CD14-positive monocyte (primary cell): ENCODE data around the gene POLG2. TPM values are rescaled to one million over a fixed set of nuclear protein-coding genes. Genes with fewer than 3 reads are reported as not detected.

ENCODE experiments used
- DNase-seq, 3 donors: peaks; one replicate each; pipeline ENCODE4 v3.0.0-alpha.2; 2011 to 2022
- H2AFZ ChIP-seq: 2 replicates; pipeline ENCODE4 v1.6.0; 2012; ENCODE audit warnings: mild to moderate bottlenecking, low read depth, low read length, inconsistent platforms; ENCODE audit not compliant: insufficient read depth, poor library complexity, severe bottlenecking
- H3K27ac ChIP-seq, 2 donors: 1 replicate in 1 of 2; 2 replicates in 1 of 2; pipeline ENCODE4 v1.5.1; 2012 to 2013; ENCODE audit warnings: low read length in 2 of 2, control low read depth in 1 of 2, inconsistent platforms in 1 of 2, low read depth in 1 of 2, mild to moderate bottlenecking in 1 of 2
- H3K27me3 ChIP-seq, 2 donors: one replicate each; pipeline versions ENCODE4 v1.6.0 to v1.6.1; 2011 to 2013; ENCODE audit warnings: low read length in 2 of 2; ENCODE audit not compliant: control insufficient read depth in 2 of 2, insufficient read depth in 2 of 2
- H3K36me3 ChIP-seq, 2 donors: replicated peaks in 1 of 2; 1 replicate in 1 of 2; 2 replicates in 1 of 2; pipeline versions ENCODE4 v1.5.1 to v1.6.1; 2012 to 2013; ENCODE audit warnings: low read length in 2 of 2, control low read depth in 1 of 2, inconsistent platforms in 1 of 2, mild to moderate bottlenecking in 1 of 2; ENCODE audit not compliant: insufficient read depth in 2 of 2, control insufficient read depth in 1 of 2
- H3K4me1 ChIP-seq, 2 donors: 1 replicate in 1 of 2; 2 replicates in 1 of 2; pipeline versions ENCODE4 v1.5.1 to v1.6.1; 2012 to 2013; ENCODE audit warnings: low read length in 2 of 2, control low read depth in 1 of 2, inconsistent platforms in 1 of 2, mild to moderate bottlenecking in 1 of 2, moderate library complexity in 1 of 2; ENCODE audit not compliant: insufficient read depth in 2 of 2, control insufficient read depth in 1 of 2
- H3K4me2 ChIP-seq: replicated peaks from 2 replicates; pipeline ENCODE3; 2012; ENCODE audit warnings: low read length, moderate library complexity, mild to moderate bottlenecking; ENCODE audit not compliant: poor library complexity, severe bottlenecking; ENCODE audit errors: extremely low read depth
- H3K4me3 ChIP-seq, 3 experiments: fragments of 200-600 bp in 1 of 3; sonication (generic) in 1 of 3; replicated peaks in 1 of 3; 1 replicate in 2 of 3; 2 replicates in 1 of 3; pipeline ENCODE4 v1.5.1; 2011 to 2013; ENCODE audit warnings: low read length in 3 of 3, mild to moderate bottlenecking in 3 of 3, control low read depth in 2 of 3, low read depth in 2 of 3, inconsistent platforms in 1 of 3, moderate library complexity in 1 of 3
- H3K79me2 ChIP-seq: 2 replicates; pipeline ENCODE4 v1.6.0; 2012; ENCODE audit warnings: mild to moderate bottlenecking, control low read depth, inconsistent platforms, low read length, moderate library complexity; ENCODE audit not compliant: insufficient read depth
- H3K9ac ChIP-seq: 2 replicates; pipeline ENCODE4 v1.6.0; 2017; ENCODE audit warnings: low read length, mild to moderate bottlenecking; ENCODE audit not compliant: insufficient read depth, poor library complexity, severe bottlenecking
- H3K9me3 ChIP-seq, 2 donors: replicated peaks in 1 of 2; 1 replicate in 1 of 2; 2 replicates in 1 of 2; pipeline versions ENCODE4 v1.5.1 to v1.6.1; 2012 to 2013; ENCODE audit warnings: low read length in 2 of 2, control low read depth in 1 of 2; ENCODE audit not compliant: control insufficient read depth in 1 of 2, insufficient read depth in 1 of 2
- H4K20me1 ChIP-seq: 2 replicates; pipeline ENCODE4 v1.6.0; 2012; ENCODE audit warnings: mild to moderate bottlenecking, low read length, control low read depth, moderate library complexity; ENCODE audit not compliant: insufficient read depth
- H3K27ac Mint-ChIP-seq, 7 donors: one replicate each; pipeline ENCODE4 v1.8.0; 2020; ENCODE audit warnings: mild to moderate bottlenecking in 7 of 7, mixed read lengths in 7 of 7, moderate library complexity in 6 of 7, inconsistent platforms in 2 of 7
- H3K27me3 Mint-ChIP-seq, 3 donors: one replicate each; pipeline ENCODE4 v1.8.0; 2021 to 2022; ENCODE audit warnings: low read depth in 3 of 3, mild to moderate bottlenecking in 3 of 3, mixed read lengths in 3 of 3, moderate library complexity in 3 of 3, inconsistent platforms in 1 of 3
- H3K36me3 Mint-ChIP-seq, 2 donors: one replicate each; pipeline ENCODE4 v1.8.0; 2020; ENCODE audit warnings: mixed read lengths in 2 of 2, inconsistent platforms in 1 of 2, mild to moderate bottlenecking in 1 of 2
- H3K4me1 Mint-ChIP-seq: one replicate; pipeline ENCODE4 v1.8.0; 2020; ENCODE audit warnings: mild to moderate bottlenecking, mixed read lengths
- H3K4me3 Mint-ChIP-seq, 2 donors: one replicate each; pipeline ENCODE4 v1.8.0; 2020; ENCODE audit warnings: mild to moderate bottlenecking in 2 of 2, mixed read lengths in 2 of 2, moderate library complexity in 1 of 2
- H3K9me3 Mint-ChIP-seq, 7 donors: one replicate each; pipeline ENCODE4 v1.8.0; 2020 to 2022; ENCODE audit warnings: mixed read lengths in 7 of 7, mild to moderate bottlenecking in 6 of 7, moderate library complexity in 6 of 7, inconsistent platforms in 2 of 7
- WGBS: methylation state at CpG from one replicate; pipeline ENCODE4 v1.1.5; 2013; ENCODE audit warnings: missing lambda C conversion rate; ENCODE audit not compliant: insufficient coverage; 5-methylcytosine and 5-hydroxymethylcytosine counted together
- intact Hi-C, 2 donors: fragments of 100-400 bp; cut with micrococcal nuclease; formaldehyde crosslinking; loops; one replicate each; pipeline versions ENCODE4 v1.15.0 to v1.15.1; 2023
- polyA plus RNA-seq, 3 donors: library from polyadenylated mRNA; depleted of rRNA in 1 of 3; unstranded in 2 of 3; stranded (reverse) in 1 of 3; fragments of 300-500 nt in 2 of 3; fragments of >200 nt in 1 of 3; fragmentation: Illumina TruSeq in 2 of 3; gene quantifications; 1 replicate in 2 of 3; 2 replicates in 1 of 3; pipeline ENCODE4 v1.2.3, GENCODE V29; 2012 to 2021
- TF ChIP-seq, protein P1 (sequence below): fragments of 200-600 bp; IDR thresholded peaks from one replicate; pipeline ENCODE4 v1.8.0; 2022; ENCODE audit warnings: antibody characterized with exemption, mild to moderate bottlenecking

The POLG2 gene
- polyA plus RNA-seq, 3 donors = 0.85 to 15.8 (median 1.7) TPM

DNA sequence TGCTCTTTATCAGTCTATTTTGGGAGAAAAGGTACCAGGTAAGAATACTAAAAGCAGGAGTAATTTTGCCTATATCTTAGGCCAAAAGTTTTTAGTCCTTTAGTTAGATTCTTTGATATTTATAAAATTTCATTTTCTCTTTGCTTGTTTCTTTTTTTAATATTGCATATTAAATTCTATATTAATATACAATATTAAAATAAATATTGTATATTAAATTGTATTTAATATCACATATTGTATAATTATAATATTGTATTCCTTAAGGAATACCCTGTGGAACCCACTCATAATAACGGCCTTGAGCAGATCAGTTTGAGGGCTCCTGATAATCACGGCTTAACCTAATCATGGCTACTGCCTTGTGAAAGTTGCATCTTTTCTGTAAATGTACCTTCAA lies 11.8 kb upstream of the POLG2 start:
- peaks cover 36% of the 10 kb centered on the region for H4K20me1 ChIP-seq
- WGBS = 100% methylated on average over 1 of the region's 2 CpGs
- H3K27ac ChIP-seq = no peak overlapping the region
- no peaks in the 10 kb centered on the region for H3K9me3 ChIP-seq
- H3K9me3 Mint-ChIP-seq = peaks cover 0 to 5% (median 2%) of the 10 kb centered on the region in 7 donors
- peaks cover 19 to 30% of the 10 kb centered on the region in 2 donors for H3K4me1 ChIP-seq
- H3K27ac Mint-ChIP-seq = no peak overlapping the region
- H3K27me3 ChIP-seq = no peaks in the 10 kb centered on the region
- H3K36me3 ChIP-seq = peaks cover 36 to 57% of the 10 kb centered on the region in 2 donors
- H3K36me3 Mint-ChIP-seq = peaks cover 46 to 47% of the 10 kb centered on the region in 2 donors
- no peak overlapping the region for H3K9ac ChIP-seq
- intact Hi-C loops = no loop called here
- no peak for DNase-seq
- peaks cover 60% of the 10 kb centered on the region for H3K79me2 ChIP-seq
- H3K4me3 Mint-ChIP-seq = no peak overlapping the region
- H3K27me3 Mint-ChIP-seq = no peaks in the 10 kb centered on the region
- peaks cover 21% of the 10 kb centered on the region for H3K4me1 Mint-ChIP-seq
- no peak overlapping the region for H2AFZ ChIP-seq
- H3K4me3 ChIP-seq = no peak overlapping the region
- H3K4me2 ChIP-seq = no peak overlapping the region
- TF ChIP-seq, protein P1, sequence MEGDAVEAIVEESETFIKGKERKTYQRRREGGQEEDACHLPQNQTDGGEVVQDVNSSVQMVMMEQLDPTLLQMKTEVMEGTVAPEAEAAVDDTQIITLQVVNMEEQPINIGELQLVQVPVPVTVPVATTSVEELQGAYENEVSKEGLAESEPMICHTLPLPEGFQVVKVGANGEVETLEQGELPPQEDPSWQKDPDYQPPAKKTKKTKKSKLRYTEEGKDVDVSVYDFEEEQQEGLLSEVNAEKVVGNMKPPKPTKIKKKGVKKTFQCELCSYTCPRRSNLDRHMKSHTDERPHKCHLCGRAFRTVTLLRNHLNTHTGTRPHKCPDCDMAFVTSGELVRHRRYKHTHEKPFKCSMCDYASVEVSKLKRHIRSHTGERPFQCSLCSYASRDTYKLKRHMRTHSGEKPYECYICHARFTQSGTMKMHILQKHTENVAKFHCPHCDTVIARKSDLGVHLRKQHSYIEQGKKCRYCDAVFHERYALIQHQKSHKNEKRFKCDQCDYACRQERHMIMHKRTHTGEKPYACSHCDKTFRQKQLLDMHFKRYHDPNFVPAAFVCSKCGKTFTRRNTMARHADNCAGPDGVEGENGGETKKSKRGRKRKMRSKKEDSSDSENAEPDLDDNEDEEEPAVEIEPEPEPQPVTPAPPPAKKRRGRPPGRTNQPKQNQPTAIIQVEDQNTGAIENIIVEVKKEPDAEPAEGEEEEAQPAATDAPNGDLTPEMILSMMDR = no peak

DNA sequence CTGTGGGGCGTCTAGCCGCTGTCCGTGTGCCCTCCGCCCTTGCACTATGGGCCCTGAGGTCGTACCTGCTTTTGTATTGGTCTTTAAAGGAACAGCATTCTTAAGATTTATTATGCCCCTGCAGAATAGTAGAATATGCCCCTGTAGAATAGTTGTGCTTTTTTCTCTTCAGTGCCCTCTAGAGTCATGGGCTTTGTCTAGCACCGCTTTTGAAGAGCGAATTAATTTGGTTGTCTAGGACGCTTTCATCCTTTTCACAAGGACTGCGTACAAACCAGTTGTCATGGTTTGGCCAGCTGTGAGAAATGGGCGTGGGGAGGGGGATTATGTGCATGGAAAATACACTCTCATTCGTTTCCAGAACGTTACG lies 10.5 kb upstream of the POLG2 start:
- intact Hi-C loops = no loop called here

More for the DNA sequence above, 10.5 kb upstream of the POLG2 start:
- DNase-seq = peak in 2 of 3 donors; percentile 37 to 38
- Histone ChIP-seq H3K4me3 (peak overlapping the region; percentile 91 to 99 (median 99)), H4K20me1 (peaks cover 43% of the 10 kb centered on the region), H3K27ac (peak overlapping the region; percentile 99 to 100), H3K79me2 (peaks cover 73% of the 10 kb centered on the region), H3K27me3 (no peaks in the 10 kb centered on the region), H3K4me2 (peak overlapping the region; percentile 94), H3K36me3 (peaks cover 42 to 57% of the 10 kb centered on the region in 2 donors), H3K9ac (peak overlapping the region; percentile 99), H3K4me1 (peaks cover 21 to 40% of the 10 kb centered on the region in 2 donors), H2AFZ (peak overlapping the region; percentile 94), H3K9me3 (no peaks in the 10 kb centered on the region)
- Mint-ChIP-seq H3K4me1 (peaks cover 27% of the 10 kb centered on the region), H3K36me3 (peaks cover 51 to 53% of the 10 kb centered on the region in 2 donors), H3K27me3 (no peaks in the 10 kb centered on the region), H3K9me3 (peaks cover 0 to 5% (median 2%) of the 10 kb centered on the region in 7 donors), H3K27ac (peak overlapping the region; percentile 100), H3K4me3 (peak overlapping the region; percentile 99 to 100)
- WGBS = 0% methylated on average over 7 of the region's 13 CpGs
- TF ChIP-seq, protein P1 = peak; percentile 44
